GM18861 (cell line): Measurements from ENCODE around the gene ADAM30.

ENCODE experiments used
- ATAC-seq: cut with Tn5 transposase; IDR thresholded peaks from one replicate; pipeline ENCODE4 v1.9.1; 2021; ENCODE audit not compliant: unreplicated experiment

ADAM30 gene

GRCh38 chr1:119896303-119896702, at the start of gene ADAM30:
Gene ADAM30, minus strand, starts transcription at chr1:119896515. Its CDS starts 179 bp downstream, at chr1:119896336.
- no peak for ATAC-seq

DNA sequence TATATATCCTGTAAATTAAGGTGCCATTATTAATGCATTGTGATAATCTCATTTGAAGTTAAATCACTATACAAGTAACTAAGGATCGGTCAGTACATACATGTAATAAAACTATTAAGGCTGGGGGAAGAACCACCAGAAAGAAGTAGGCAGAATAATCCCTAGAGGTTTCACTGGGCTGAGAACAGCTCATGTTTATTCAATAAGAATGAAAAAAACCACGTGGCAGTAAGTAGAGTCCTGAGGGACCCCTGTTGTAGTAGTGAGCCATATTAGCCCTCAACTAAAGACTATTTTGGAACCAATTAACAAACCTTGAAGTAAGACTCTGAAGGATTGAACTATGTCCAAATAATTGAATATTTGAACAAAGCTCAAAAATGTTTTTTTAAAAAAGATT, 46.9 kb upstream of the ADAM30 start:
- no peak for ATAC-seq

DNA sequence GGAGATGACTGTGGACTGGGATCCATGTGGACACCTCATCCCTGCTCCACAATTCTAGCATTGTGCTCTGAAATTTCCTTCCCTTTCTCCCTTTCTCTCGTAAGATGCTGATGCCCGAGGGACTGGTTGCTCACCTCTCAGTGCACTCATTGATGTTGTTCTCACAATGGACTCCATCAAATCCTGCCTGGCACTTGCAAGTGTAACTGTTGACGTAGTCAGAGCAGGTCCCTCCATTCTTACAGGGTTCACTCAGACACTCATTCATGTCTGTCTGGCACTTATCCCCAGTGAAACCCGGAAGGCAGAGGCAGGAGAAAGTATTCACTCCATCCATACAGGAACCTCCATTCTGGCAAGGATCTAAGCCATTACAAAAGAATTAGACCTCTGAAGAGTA, 45.1 kb upstream of the ADAM30 start:
- no peak for ATAC-seq

DNA sequence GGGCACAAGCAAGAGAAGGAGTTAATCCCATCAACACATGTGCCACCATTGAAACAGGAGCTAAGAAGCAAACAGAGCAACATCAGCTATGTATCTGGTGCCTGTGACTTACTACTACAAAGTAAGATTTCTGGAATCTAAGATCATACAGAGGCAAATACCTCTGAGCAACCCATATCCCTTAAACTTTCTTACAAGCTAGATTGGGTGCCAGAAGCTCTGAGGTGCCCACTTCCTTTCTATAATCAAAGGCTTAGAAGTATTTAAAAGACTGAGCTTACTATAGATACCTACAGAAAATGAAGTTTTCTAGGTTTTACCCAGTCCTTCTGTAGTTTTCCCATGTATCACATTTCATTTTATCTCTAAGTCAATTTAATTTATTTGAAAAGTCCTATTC, 44.4 kb upstream of the ADAM30 start:
- ATAC-seq, result no peak

DNA sequence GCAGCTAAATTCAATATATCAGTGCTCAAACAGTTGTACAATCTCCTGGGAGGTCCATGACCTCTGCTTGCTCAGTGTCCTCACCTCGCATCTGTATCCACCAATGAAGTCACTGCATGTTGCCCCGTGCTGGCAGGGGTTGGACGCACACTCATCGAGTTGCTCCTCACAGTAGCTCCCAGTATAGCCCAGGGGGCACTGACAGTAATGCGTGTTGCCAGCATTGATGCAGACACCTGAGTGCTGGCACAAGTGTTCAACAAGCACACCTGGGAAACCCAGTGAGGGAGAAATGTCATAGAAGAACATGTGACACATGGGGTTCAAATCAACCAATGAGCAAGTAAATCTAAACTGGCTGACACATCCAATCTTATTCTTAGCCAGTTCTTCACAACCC, 40.9 kb upstream of the ADAM30 start:
- no peak for ATAC-seq

GRCh38 chr1:119935915-119936314, 39.6 kb upstream of the ADAM30 start:
- no peak for ATAC-seq

DNA sequence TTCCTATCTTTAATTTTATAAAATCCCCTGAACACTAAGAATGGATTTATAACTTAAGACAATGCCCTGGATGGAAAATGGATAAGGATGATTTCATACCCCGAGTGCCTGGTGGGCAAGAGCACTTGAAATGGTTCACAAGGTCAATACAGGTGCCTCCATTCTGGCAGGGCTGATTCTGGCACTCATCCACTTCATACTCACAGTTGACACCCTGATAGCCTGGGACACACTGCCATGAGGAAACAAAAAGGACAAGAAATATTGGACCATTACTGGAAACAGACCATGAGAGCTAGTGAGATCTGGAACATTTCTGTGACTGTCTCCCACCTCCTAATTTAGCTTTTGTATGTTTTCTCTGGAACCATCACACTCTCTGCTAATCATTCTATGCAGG, 39.1 kb upstream of the ADAM30 start:
- no peak for ATAC-seq

DNA sequence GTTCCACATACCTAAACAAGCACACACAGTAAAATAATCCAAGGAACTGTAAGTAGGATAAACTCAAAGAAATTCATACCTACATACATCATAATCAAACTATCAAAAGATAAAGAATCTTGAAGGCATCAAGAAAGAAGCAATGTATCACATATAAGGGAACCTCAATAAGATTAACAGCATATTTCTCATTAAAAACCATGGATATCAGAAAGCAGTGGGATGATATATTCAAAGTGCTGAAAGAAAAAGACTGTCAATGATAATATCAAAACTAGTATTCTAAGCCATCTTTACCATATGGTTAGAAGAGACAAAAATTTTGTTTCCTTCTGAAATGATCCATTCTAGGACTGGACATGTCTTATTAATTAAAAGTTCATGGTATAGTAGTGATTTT, 37.1 kb upstream of the ADAM30 start:
- no peak for ATAC-seq

GRCh38 chr1:119929643-119930315, 33.5 kb upstream of the ADAM30 start:
- ATAC-seq, result no peak

DNA sequence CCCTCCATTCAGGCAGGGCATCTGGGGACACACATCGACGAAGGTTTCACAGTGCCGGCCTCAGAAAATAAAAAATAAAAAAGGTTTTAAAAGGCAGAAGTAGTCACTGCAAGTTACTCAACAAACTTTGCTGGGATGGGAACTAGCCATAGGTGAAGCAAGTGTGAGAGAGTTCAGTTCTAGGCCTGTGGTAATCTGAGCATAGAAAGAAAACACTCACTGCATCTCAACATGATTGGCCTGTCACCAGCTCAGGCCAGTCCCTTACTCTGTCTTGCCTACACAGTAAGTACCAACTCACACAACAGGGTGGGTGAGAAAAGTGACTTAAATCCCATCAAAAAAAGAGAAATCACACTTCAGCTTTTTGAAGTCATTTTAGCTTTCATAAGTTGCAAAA, 30.2 kb upstream of the ADAM30 start:
- ATAC-seq, result no peak

DNA sequence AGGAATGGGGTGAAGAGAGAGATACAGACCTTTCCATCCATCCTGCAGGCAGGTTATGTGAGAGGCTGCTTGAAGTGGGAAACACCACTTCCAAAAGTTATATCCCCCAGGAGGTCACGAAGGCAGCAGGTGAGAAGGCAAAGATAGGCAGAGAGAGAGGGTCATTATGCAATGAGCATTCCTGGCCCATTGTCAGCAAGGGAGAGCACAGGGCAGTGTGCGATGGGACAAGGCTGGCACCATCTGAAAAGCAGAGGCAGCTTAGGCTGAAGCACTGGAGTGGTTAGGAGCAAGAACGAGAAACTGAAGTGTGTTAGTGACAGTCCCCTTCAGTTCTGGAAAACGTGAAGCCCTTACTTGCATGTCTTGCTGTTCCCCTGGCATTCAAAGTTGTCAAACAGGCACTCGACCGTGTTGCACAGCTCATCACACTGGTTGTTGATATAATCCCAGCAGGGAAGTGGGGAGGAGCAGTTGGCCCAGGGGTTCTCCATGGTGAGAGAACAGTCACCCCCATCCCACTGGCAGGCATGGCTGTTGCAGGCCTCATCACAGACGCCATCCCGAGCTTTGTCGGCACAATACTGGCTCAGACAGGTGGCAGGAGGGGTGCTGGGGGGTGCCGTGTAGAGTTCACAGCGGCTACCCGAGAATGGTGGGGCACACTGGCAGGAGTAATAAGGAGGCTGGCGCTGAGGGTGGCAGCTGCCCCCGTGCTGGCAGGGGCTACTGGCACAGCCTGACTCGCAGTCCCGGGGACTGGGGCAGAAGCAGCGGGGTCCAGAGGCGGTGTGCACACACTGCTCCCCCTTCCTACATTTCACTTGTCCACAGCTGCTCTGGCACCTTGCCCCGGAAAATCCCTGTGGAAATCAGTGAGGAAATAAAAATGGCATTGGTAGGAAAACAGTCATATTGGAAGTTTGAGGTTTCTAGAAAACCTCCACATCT, 28.9 kb upstream of the ADAM30 start:
- no peak for ATAC-seq

GRCh38 chr1:119920104-119920968, 24.0 kb upstream of the ADAM30 start:
- no peak for ATAC-seq

DNA sequence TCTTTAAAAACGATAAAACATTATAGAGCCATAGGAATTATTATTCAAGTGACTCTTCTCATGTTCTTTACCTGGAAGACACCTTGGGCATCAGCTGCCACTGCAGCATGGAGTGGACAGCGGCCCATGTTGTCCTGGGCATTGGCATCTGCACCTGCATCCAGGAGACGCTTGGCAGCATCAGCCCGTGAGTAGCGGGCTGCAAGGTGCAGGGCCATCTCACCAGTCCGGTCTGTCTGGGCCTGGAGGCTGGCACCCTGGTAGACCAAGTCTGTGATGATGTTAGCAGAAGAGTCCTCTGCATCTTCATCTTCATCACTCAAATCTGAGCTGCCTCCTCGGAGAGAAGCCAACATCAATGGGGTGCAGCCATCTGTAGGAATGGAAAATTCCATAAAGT, 22.9 kb upstream of the ADAM30 start:
- no peak for ATAC-seq

GRCh38 chr1:119918301-119918700, 22.0 kb upstream of the ADAM30 start:
- no peak for ATAC-seq

DNA sequence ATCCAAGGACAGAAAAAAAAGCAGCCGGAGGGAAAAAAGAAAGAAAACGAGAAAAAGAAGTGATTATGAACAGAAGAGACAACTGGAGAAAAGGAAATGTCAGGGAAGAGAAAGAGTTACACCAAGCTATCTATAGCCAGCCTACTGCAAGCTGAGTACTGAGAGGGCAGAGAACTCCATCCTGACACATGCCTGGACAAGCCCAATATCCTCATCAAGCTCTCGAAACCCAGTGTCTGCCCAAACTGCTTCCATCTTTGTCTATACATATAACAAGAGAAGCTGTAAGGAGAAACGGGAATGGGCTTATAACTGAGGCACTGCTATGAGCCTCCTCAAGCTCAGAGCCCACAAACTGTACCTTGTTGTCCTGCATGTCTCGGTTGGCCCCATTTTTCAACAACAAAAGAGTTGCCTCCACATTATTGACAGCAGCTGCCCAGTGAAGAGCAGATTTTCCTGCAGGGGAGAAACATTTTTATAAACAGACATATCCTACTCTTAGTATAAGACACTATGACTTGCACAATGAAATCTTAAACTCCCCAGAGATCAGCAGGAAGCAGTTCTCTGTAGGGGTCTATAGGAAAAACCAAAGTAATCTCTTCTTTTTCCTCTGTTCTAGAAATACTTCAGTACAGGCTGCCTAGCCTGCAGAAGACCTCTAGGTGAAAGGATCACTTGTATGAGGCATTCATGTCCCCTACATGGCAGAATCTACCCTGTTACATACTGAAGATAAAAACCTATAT, 21.2 kb upstream of the ADAM30 start:
- ATAC-seq, result no peak

DNA sequence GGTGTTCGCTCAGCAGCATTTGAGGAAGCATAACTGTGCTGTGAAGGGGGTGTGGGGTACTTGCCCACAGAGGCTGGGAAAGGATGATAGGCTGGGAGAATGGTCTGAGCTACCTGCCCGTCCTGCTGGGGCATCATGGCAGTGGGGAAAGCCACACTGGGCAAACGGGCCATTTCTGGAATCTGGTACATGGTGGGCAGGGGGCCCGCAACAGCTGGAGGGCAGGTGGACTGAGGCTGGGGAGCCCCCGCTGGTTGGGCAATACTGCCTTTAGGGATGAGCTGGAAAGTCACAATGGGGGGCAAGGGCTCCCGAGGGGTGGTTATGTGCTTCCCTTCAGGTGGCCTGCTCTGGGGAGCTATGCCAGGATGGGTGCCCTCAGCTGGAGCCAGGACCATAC, 19.2 kb upstream of the ADAM30 start:
- ATAC-seq, result no peak

DNA sequence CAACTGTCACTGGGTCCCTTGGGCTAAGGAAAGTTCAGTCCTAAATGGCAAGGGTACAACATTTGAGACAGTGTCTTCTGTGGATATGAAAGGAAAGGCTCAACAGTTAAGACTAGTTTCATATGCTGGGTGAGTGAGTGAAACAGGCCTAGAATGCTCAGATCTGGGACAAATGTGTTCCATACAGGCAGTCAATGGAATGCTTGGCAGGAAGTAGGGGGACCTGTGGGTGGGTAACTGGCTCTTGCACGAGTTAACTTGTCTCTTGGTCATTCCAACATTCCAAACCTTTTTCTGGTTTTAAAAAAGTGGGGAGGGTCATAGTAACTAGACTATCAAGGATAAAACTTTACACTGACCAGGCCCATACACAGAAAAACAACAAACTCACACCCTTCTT, 17.8 kb upstream of the ADAM30 start:
- no peak for ATAC-seq

DNA sequence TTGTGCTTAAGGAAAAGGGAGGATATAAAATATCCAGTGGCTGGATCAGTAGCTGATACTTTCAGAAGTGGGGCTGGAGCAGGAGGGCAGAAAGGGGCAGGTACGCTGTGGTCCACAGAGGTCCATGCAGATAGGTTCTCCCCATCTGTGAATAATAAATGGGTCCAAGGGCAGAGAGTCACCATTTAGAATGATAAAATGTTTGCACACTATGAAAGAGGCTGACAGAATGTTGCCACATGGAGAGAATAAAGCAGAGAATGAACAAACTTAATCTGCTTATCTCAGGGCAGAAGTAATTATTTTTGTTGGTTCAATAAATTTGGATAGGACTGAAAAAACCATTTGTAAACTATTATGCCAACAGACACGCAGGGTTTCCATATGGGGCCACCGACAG, 16.6 kb upstream of the ADAM30 start:
- no peak for ATAC-seq

DNA sequence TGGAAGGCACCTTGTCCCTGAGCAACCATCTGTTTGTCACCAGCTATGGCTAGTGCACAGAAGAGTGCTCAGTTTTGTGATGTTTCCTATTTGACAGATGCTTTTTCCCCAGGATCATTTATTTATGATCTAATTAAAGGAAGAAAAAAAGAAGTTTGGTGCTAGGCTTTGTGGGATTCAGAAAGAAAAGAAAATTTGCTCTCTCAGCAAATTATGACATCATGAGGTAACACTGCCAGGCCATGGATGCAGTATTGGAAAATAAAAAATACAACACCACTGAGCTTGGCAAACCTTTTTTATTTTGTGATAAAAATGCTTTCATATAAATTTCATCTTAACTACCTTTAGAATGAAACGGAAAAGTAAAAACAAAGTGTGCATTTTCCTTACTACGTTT, 15.5 kb upstream of the ADAM30 start:
- no peak for ATAC-seq

GRCh38 chr1:119910618-119911017, 14.3 kb upstream of the ADAM30 start:
- no peak for ATAC-seq
